GM12892 (cell line): Measurements from ENCODE around the gene AK3.

Experiments used
- POLR2A ChIP-seq: IDR thresholded peaks from 2 replicates; pipeline ENCODE4 v1.6.1; 2011; ENCODE audit warnings: low read depth, low read length, control low read depth
- POLR2AphosphoS5 ChIP-seq: IDR thresholded peaks from 2 replicates; pipeline ENCODE4 v1.6.1; 2011; ENCODE audit warnings: low read depth, low read length, control low read depth
- TAF1 ChIP-seq: IDR thresholded peaks from 2 replicates; pipeline ENCODE4 v1.6.1; 2011; ENCODE audit warnings: low read depth, mild to moderate bottlenecking, control low read depth, low read length, borderline replicate concordance

DNA sequence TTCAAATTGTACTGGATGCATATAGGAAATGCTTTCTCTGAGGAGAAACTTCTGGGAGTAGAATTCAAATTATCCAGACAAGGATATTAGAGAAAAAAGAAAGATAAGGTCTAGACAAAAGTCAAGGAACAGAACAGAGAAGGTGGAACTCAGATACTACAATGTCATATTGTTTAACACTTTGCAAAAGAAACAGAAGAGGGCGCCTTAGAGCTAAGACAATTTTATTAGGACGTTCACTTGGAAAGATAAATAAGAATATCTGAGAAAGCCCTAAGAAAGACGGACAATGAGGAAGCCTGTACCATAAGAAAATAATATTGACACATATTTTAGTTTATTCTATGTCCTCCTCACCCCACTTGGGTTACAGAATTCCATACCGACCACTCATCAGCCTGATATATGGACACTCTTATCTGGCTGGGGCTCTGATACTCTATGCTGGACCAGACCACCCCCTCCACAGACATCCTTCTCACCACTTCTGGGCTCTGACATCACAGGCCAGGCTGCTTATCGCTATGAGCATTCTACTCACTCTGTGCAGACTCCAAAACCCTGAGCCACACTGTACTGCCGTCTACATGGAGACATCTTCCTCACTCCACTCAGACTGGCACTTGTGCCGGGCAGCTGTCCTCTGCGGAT, 9.1 kb upstream of the AK3 start:
- TF ChIP-seq POLR2AphosphoS5: no peak
- no peak for TF ChIP-seq TAF1
- TF ChIP-seq POLR2A: no peak
